C4-2B (cell line): ENCODE results near the gene CAMK4.

Experiments
- ZFX ChIP-seq: fragments of 450-650 bp; IDR thresholded peaks from 2 replicates; pipeline ENCODE4 v1.6.1; 2017
- TF ChIP-seq, protein P1 (sequence below): fragments of 450-650 bp; conservative IDR thresholded peaks from 2 replicates; pipeline ENCODE4 v1.5.1; 2017; ENCODE audit warnings: mild to moderate bottlenecking

DNA sequence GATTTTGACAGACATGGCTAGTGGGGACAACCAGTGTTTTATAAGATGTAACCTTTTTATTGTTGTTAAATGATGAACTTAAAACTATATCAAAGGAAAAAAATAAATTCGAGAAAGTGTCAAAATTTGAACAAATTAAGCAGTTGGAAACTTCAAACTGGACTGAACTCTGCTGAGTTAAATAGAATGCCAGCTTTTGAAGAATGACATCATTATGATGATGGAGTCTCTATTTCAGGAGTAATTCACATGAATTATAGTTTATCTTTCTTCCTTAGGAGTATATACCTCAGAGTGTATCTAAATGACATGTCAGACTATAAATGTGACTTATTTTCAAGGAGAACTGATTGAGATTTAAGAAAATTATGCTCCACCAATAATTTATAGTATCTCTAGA, 125.2 kb downstream of the CAMK4 start:
- TF ChIP-seq, protein P1, sequence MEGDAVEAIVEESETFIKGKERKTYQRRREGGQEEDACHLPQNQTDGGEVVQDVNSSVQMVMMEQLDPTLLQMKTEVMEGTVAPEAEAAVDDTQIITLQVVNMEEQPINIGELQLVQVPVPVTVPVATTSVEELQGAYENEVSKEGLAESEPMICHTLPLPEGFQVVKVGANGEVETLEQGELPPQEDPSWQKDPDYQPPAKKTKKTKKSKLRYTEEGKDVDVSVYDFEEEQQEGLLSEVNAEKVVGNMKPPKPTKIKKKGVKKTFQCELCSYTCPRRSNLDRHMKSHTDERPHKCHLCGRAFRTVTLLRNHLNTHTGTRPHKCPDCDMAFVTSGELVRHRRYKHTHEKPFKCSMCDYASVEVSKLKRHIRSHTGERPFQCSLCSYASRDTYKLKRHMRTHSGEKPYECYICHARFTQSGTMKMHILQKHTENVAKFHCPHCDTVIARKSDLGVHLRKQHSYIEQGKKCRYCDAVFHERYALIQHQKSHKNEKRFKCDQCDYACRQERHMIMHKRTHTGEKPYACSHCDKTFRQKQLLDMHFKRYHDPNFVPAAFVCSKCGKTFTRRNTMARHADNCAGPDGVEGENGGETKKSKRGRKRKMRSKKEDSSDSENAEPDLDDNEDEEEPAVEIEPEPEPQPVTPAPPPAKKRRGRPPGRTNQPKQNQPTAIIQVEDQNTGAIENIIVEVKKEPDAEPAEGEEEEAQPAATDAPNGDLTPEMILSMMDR: no peak
- TF ChIP-seq ZFX: no peak
